Stimulated activated CD8-positive, alpha-beta memory T cell treated with anti-CD3 and anti-CD28 coated beads, Interleukin-4, amount 100 ng/mL, for 1 hour (primary cell): ENCODE measurements around the gene SFPQ.
"Not testable (repeated sequence)": the region's sequence is repeated elsewhere in the genome, so short reads cannot be mapped to it uniquely, and the experiment has no call there.

Experiments
- DNase-seq, 2 donors: peaks; one replicate each; pipeline ENCODE4 v3.0.0-alpha.2; 2020; ENCODE audit warnings: low read depth in 2 of 2, low spot score in 1 of 2

Gene SFPQ, protein sequence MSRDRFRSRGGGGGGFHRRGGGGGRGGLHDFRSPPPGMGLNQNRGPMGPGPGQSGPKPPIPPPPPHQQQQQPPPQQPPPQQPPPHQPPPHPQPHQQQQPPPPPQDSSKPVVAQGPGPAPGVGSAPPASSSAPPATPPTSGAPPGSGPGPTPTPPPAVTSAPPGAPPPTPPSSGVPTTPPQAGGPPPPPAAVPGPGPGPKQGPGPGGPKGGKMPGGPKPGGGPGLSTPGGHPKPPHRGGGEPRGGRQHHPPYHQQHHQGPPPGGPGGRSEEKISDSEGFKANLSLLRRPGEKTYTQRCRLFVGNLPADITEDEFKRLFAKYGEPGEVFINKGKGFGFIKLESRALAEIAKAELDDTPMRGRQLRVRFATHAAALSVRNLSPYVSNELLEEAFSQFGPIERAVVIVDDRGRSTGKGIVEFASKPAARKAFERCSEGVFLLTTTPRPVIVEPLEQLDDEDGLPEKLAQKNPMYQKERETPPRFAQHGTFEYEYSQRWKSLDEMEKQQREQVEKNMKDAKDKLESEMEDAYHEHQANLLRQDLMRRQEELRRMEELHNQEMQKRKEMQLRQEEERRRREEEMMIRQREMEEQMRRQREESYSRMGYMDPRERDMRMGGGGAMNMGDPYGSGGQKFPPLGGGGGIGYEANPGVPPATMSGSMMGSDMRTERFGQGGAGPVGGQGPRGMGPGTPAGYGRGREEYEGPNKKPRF

DNA sequence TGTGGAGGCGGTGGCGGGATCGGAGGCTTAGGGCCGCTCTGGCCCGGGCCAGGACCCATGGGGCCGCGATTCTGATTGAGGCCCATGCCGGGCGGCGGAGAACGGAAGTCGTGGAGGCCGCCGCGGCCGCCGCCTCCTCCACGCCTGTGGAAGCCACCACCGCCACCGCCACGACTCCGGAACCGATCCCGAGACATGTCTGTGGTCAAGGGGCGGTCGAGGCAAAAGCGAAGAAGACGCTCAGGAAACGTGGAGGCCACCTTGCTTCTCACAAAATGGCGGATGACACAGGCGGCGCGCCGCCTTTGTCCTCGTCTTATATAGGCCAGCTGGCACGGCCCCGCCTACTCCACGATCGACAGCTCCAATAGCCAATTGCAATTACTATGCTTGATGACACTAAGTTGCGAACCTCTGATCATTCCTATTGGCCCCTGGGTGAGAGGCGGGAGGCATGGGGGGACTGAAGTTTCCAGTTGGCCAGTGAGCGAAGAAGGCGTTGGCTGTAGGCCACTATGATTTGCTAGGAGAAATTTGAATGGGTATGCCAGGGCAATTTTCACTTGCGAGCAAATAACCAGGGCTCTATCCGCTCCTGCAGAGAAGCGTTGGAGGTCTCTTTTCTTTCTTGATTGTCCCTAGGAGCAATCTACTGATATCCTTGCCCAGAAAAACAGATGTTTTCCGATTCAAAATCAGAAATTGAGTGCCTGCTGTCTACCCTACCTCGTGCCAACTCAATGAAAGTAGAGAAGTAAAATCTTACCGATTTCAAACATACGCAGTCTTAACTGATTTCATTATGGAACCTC, at the start of gene SFPQ:
Gene SFPQ, minus strand, starts transcription at position 293 of the 812 bp plus-strand sequence. Its CDS starts 96 bp downstream, at position 197.
- peak; percentile 88 to 93 for DNase-seq

DNA sequence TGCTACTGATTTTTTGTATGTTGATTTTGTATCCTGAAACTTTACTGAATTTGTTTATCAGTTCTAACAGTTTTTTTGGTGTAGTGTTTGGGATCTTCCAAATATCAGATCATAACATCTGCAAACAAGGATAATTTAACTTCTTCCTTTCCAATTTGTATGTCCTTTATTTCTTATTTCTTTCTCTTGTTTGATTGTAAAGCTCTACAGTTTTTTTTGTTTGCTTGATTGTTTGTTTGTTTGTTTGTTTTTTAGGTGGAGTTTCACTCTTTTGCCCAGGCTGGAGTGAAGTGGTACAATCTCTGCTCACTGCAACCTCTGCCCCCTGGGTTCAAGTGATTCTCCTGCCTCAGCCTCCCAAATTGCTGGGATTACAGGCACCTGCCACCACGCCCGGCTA, 43.8 kb upstream of the SFPQ start:
- not testable (repeated sequence) for DNase-seq

DNA sequence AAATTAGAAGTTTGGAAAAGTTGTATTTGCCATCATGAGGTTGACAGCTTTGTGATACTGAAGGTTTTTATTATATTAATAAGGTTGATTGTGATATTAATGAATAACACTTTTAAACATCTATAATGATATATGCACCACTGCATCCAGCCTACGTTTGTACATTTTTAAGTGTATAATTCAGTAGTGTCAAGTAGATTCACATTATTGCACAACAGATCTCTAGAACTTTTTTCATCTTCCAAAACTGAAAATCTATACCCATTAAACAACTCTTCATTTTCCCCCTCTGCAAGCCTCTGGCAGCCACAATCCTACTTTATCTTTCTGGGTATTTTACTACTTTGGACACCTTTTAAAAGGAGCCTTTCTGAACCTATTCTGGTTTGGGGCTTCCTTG, 38.3 kb upstream of the SFPQ start:
- no peak for DNase-seq

DNA sequence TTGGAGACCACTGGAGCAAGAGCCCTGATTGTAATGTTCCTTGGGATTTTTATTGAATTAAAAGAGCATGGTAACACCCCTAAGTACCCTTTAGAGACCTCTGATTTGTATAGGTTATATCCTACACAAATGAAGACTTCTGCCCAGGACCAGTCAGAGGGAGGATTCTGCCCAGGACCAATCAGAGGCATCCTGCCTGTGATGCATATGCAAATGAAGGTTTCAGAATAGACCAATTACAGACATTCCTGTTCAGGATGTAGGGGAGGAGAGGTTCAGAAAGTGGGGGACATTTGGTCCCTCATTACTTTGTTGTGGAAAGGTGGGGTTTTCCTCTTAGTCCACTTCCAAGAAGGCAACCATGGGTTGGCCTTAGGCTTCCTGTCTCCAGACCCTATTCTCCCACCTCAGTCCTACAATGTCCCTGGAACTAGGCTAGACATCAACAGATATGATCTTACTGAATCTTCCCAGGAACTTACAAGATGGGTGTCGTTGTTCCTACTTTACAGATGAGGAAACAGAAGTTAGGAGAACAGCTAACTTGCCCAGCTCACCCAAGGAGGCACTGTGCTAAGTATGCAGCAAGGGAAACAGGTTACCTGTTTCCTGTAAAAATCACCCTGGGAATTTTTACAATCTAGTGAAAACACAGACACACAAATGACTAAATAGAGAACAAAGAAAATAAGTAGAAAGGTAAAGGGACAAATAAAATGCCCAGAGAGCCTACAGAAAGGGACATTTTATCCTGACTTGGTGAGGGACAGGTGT, 36.8 kb upstream of the SFPQ start:
- DNase-seq = no peak

DNA sequence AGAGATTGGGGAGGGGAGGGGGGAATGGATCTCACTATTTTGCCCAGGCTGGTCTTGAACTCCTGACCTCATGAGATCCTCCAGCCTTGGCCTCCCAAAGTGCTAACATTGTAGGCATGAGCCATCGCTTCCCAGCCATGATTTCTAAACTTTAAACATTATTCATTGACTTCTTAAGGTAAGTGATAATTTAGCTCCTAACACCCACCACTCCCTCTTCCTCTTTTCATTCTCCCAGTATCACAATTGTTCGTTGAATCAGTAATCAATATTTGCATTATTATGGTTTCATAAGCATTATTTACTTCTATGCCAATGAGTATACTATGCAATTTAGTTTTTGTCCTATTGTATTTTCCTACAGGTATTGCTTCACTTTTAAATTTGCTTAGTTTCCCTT, 33.6 kb upstream of the SFPQ start:
- no peak for DNase-seq

DNA sequence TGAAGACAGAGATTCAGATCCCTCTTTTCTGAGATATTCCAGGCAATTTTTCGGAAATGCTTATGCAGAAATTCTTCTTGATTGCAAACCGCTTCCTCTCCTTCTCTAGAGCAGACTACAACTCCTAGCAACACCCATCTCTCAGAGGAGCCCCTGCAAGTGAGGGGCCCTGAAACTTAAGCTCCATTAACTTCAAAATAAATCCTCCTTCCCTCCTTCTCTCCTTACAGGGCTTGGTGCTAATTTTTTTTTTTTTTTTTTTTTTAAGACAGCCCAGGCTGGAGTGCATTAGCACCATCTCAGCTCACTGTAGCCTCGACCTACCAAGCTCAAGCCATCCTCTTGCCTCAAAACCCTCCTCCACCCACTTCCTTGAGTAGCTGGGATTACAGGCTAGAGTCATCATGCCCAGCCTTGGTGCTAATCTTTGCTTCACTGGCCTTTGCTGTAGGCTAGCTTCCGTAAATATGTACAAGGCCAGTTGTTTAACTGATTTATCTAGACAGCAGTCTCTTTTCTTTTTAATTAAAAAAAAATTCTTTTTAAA, 30.2 kb upstream of the SFPQ start:
- DNase-seq = no peak

DNA sequence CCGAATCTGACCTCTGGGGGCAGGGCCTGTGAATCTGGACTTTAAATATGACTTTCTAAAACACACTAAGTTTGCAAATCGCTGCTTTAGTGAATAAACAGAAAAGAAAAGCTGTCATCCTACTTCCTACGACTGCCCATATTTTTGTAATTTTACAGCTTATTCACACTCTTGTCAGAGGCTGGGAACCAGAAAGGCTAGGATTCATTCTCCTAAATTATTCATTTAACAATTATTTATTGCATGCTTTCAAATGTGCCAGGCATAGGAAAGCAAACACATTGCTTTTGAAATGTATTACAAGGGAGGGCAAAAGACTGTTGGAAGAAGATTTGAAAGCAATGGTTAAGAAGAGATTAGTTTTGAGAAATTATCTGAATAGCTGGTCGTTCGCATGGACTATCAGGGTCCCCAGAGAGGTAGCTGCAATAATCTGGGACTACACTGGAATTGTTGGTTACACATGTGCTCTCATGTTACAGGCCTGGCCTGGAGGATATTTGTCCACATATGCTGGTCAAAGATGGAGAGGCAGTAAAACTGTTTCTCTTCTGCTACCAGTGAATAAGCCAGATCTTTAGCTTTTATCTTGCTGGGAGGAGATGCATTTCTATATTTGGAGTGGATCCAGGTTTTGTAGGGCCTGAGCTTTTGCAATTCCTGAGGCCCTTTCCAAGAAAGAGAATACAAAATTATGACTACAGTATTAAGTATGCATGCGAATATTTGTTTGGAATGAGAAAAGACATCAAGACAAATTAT, 29.6 kb upstream of the SFPQ start:
- DNase-seq = no peak

DNA sequence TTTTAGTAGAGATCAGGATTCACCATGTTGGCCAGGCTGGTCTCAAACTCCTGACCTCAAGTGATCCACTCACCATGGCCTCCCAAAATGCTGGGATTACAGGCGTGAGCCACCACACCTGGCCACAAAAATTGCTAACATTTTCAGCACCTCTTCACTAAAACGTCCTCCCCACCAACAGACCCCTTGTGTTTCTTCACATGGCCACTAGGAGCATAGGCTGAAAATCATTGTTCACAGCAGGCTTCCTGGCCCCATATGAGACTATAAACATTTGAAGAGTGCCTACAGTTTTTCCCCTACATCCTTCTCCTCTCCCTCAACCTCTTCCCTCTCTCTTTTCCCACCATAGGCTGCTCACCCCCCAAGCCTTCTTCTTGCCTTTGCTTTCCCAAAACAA, 28.0 kb upstream of the SFPQ start:
- no peak for DNase-seq

DNA sequence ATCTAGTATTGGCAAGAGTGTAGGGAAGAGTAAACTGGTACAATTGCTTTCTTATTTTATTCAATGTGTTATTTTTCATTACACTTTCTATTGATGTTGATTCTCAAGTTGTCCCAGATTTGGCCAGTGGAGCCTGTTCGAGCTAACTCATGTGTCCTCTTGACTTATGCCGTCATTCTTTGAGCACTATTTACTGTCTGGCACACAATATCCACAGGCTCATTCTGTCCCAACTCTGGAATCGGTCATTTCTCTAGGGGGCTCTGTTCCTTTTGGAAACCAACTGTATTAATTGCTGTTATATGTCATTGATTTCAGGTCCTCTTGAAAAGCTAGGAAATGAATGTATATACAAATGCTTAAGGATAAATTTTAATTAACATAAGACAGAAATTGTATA, 22.4 kb upstream of the SFPQ start:
- no peak for DNase-seq

DNA sequence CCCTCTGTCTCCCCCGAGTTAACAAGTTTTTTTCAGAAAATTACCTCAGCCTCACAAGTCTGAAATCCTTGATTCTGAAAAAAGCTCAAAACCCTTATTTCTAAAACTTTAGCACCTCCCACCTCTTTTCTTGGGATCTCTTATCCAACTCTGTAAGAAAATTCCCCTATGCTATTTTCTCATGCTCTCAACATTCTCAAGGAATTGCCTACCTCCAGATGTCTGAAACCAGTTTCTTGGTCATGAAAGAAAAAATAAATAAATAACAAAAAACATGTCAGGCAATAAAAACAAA, 18.1 kb upstream of the SFPQ start:
- no peak for DNase-seq

DNA sequence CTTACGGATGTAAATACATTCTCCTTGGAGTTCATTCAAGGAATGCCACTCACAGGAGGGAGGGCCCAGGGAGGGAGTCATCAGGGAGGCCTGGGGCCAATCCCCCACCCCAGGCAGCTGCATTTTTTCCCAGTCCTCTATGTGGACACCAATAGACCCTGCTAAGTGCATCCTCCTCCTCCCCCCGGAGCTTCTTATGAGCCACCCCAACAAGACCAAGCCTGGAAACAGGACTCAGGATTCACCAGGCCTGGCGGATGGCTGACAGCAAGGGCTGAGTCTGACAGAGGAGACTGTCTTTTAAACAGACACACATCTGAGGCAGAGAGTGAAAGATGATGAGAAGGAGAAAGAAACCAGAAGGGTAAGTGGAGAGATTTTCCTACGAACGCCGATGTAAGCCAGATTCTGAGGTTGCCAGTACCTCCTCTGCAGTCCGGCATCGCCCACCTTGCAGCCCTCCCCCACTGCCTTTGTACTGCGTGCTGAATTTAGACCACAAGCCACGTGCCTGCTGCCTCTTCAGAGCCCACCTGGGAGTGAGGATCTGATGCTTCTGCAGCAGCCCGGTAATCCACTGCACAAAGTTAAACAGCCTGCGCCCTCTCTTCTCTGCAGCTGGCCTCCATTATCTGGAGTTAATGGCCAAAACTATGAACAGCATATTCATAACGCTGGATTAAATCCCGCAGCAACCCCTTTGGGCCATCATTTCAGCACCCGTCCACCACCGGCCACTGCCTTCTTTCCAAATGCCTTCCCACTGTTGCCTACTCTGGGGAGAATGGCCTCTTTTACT, 17.6 kb upstream of the SFPQ start:
- DNase-seq = no peak

DNA sequence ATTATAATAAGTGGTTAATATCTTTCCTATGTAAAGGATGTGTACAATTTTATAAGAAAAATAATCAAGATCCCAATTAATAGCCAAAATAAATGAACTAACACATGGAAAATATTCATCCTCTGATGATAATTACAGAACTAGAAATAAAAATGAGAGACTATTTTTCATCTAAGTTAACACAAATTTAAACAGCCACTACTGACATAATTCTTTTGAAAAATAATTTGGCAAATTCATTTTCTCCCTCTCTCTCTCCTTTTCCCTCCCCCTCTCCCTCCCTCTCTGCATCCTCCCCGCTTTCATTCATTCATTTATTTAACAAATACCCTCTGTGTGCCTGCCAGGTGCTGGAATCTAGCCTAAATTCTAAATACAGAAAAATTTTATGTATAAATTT, 10.3 kb upstream of the SFPQ start:
- DNase-seq = no peak

DNA sequence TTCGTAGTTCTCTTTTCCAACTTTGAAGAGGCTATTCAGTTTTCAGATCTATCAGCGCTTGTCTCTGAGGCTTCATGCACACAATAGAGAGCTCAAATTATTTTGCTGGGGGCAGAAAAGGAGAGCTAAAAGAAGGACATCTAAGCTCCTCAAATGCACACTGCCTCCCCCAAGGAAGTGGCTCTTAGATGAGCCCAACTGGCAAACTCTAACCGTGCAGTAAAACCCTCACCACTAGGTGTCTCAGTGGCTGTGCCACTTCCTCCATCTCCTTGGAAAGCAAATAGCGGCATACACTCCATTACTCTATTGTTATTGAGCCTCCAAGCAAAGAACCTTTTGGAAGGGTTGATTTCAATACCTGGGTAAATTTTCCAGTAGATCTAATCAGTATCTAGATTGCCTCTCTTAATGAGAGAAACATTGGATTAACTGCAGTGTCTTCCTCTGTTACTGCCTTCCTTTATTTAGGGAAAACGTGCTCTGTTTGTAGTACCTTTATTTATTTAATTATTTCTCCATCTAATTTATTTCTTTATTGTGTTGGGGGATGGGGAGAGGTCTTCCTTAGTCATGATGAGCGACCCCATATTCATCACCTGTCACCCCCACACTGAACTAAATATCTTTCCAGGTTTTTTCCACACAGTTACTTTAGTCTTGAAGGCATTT, 9.2 kb upstream of the SFPQ start:
- peak in 1 of 2 donors; percentile 46 for DNase-seq

DNA sequence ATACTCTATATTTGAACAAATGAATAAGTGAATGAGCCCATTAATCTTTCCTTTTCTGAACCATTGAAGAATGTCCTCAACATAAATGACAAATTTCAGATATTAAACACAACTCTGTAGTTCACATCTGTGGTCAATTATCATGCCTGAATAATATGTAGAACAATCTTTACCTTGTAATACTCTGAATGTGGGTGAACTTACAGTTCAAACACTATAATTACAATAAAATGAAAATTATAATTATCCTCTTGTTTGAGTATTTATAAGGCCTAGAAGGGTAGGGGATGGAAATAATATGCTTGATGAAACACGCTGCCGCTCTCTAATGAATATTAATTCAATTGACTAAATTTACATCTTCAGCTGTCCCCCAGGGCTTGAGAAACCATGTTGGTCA, 8.7 kb upstream of the SFPQ start:
- DNase-seq = no peak

DNA sequence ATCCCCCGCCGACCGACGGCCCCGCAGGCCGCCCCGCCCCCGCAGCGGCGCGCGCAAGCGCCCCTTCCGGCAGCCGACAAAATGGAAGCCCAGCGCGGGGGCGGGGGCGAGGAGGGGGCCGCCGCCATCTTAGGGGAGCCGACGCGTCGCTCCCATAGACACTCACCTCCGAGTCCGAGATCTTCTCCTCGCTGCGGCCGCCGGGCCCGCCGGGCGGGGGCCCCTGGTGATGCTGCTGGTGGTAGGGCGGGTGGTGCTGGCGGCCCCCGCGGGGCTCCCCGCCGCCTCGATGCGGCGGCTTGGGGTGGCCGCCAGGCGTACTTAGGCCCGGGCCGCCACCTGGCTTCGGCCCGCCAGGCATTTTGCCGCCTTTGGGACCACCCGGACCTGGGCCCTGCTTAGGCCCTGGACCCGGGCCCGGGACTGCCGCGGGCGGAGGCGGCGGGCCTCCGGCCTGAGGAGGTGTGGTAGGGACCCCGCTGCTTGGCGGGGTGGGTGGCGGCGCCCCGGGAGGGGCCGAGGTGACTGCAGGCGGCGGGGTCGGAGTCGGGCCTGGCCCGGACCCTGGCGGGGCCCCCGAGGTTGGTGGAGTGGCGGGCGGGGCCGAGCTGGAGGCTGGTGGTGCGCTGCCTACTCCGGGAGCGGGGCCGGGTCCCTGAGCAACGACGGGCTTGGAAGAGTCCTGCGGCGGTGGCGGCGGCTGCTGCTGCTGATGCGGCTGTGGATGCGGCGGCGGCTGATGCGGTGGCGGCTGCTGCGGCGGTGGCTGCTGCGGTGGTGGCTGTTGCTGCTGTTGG, 691 bp downstream of the SFPQ start:
- peak; percentile 74 to 79 for DNase-seq

DNA sequence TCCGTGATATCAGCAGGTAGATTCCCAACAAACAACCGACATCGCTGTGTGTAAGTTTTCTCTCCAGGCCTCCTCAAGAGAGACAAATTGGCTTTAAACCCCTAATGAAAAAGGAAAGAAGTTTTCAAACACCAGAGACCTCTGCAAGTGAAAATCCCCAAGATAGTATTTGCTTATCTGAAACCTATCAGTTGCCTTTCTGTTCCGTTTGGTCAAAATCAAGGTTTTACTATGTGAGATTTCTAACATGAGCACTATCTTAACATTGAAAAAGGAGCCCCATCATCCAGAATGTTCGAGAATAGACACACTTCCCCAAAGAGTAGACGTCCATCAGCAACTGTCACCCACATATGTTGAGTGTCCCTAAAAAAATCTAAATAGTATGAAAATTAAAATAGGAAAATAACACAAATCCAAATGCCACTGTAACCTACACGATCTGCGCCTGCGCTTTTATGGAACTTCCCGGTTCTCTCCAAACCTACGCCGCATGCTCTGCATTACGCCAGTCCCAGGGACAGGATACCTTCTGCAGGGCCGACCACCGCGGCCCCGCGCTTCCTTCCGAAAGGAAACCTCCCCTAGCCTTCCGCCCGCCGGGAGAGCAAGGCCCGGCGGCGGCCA, 1.4 kb downstream of the SFPQ start:
- no peak for DNase-seq

DNA sequence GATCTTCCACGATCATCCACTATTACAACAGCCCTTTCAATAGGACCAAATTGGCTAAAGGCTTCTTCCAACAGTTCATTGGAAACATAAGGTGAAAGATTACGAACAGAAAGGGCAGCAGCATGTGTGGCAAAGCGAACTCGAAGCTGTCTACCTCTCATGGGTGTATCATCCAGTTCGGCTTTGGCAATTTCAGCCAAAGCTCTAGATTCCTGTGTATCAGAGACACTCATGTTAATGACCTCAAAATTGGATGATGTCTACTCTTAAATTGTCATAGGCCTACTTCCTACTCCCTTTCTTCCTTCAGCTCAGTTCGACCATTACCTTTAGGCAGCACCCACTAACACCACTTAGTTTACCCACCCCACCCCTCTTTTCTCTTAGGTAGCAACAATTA, 2.2 kb downstream of the SFPQ start:
- DNase-seq = no peak
